OCI-LY7 (cell line): ENCODE data around the gene WDTC1. TPM values are rescaled to one million over a fixed set of nuclear protein-coding genes. Genes with fewer than 3 reads are reported as not detected.
A peak's percentile ranks its signal among the peaks of the same experiment; 100 is the strongest.

Source experiments
- BruUV-seq: library from RNA; stranded (reverse); fragments of 400-500 nt; replicated peaks from 2 replicates; lab custom pipeline; 2021; lab: Mats Ljungman, UMichigan
- CTCF ChIA-PET: fragments of 300-600 bp; sonication (Branson Sonifier 250); formaldehyde crosslinking; loops from one replicate; lab custom pipeline; 2022; ENCODE audit warnings: antibody characterized with exemption; ENCODE audit not compliant: unreplicated experiment; lab: Charles Lee
- POLR2A ChIA-PET: fragments of 300-600 bp; sonication (Branson Sonifier 250); formaldehyde crosslinking; loops from one replicate; lab custom pipeline; 2022; ENCODE audit warnings: antibody characterized with exemption; lab: Charles Lee
- DNase-seq: peaks from one replicate; pipeline ENCODE4 v3.0.0-alpha.2; 2015; ENCODE audit warnings: low spot score
- H2AFZ ChIP-seq: fragments of 200-600 bp; sonication (generic), shearing (Covaris generic); 2 replicates; pipeline ENCODE4 v1.6.1; 2014; ENCODE audit warnings: mild to moderate bottlenecking, antibody characterized with exemption, low read length, moderate library complexity
- H3K27ac ChIP-seq: fragments of 200-600 bp; sonication (generic); 2 replicates; pipeline ENCODE4 v1.5.1; 2014; ENCODE audit warnings: mixed run types, low read depth, mild to moderate bottlenecking, moderate library complexity, low read length, inconsistent platforms; ENCODE audit not compliant: poor library complexity, severe bottlenecking
- H3K36me3 ChIP-seq: fragments of 200-600 bp; sonication (generic); 2 replicates; pipeline ENCODE4 v1.6.1; 2014; ENCODE audit warnings: mild to moderate bottlenecking, antibody characterized with exemption, low read length, moderate library complexity, mixed read lengths; ENCODE audit not compliant: insufficient read depth
- H3K4me1 ChIP-seq: fragments of 200-600 bp; sonication (generic); 2 replicates; pipeline ENCODE4 v1.5.1; 2014; ENCODE audit warnings: mild to moderate bottlenecking, low read length; ENCODE audit not compliant: insufficient read depth, poor library complexity, severe bottlenecking
- H3K4me2 ChIP-seq: fragments of 200-600 bp; sonication (generic); 2 replicates; pipeline ENCODE4 v1.6.1; 2014; ENCODE audit warnings: mild to moderate bottlenecking, low read length
- H3K4me3 ChIP-seq: fragments of 200-600 bp; sonication (generic); 2 replicates; pipeline ENCODE4 v1.5.1; 2014; ENCODE audit warnings: mild to moderate bottlenecking, low read depth, low read length; ENCODE audit not compliant: poor library complexity, severe bottlenecking
- H3K79me2 ChIP-seq: fragments of 200-600 bp; sonication (generic); 2 replicates; pipeline ENCODE4 v1.6.1; 2016; ENCODE audit warnings: low read depth, mild to moderate bottlenecking, low read length, moderate library complexity, mixed read lengths; ENCODE audit not compliant: insufficient read depth
- H3K9me2 ChIP-seq: fragments of 200-600 bp; sonication (generic); 2 replicates; pipeline ENCODE4 v1.6.1; 2016; ENCODE audit warnings: mild to moderate bottlenecking, low read length, mixed read lengths; ENCODE audit not compliant: insufficient read depth
- H3K9me3 ChIP-seq: fragments of 200-600 bp; sonication (generic); 2 replicates; pipeline ENCODE4 v1.6.1; 2014; ENCODE audit warnings: mild to moderate bottlenecking, mixed run types, low read length, mixed read lengths
- H4K20me1 ChIP-seq: fragments of 200-600 bp; sonication (generic); 2 replicates; pipeline ENCODE4 v1.6.1; 2014; ENCODE audit warnings: mild to moderate bottlenecking, antibody characterized with exemption, low read length, moderate library complexity, mixed read lengths; ENCODE audit not compliant: insufficient read depth
- EZH2phosphoT487 ChIP-seq: fragments of 200-600 bp; sonication (generic); IDR thresholded peaks from 2 replicates; pipeline ENCODE4 v1.6.1; 2018; ENCODE audit warnings: low read depth, borderline replicate concordance, mild to moderate bottlenecking, mixed run types, antibody characterized with exemption, low read length, moderate library complexity, mixed read lengths
- intact Hi-C: fragments of 100-400 bp; cut with micrococcal nuclease; formaldehyde crosslinking; loops from one replicate; pipeline ENCODE4 v1.10.0; 2022; ENCODE audit not compliant: unreplicated experiment
- total RNA-seq, 2 experiments: library from RNA; depleted of rRNA in 1 of 2; stranded (reverse); fragments of >200 nt in 1 of 2; shearing (Covaris generic) in 1 of 2; gene quantifications; 2 replicates each; pipeline ENCODE4 v1.2.3, GENCODE V29; 2014 to 2022
- TF ChIP-seq, protein P1 (sequence below): fragments of 200-600 bp; sonication (generic); conservative IDR thresholded peaks from 2 replicates; pipeline ENCODE4 v1.5.1; 2014; ENCODE audit warnings: mild to moderate bottlenecking, antibody characterized with exemption, low read length, moderate library complexity, mixed read lengths

Gene WDTC1
- total RNA-seq, 2 experiments from 2014 or later = 18.2 to 27.8 TPM

DNA sequence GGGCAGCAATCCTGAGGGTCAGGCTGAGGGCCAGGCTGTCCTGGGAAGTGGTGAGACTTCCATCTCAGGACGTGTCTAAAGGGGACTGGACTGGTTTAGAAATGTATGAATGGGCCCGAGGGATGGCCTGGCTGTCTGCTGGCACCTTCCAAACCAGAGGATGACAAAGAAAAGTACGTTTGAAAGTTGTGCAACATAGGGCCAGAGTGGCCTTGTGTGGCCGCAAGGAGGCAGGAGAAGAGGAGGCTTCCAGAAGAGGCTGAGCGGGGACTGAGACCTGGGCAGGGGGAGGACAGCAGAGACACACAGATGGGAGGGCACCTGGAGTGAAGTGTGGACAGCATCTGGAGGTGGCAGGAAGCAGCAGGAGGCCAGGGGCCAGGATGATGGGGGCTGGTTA lies 104.8 kb downstream of the WDTC1 start:
- Histone ChIP-seq H3K36me3 (peaks cover 30% of the 10 kb centered on the region), H3K4me2 (no peak overlapping the region), H3K9me3 (no peaks in the 10 kb centered on the region), H3K79me2 (peaks cover 5% of the 10 kb centered on the region; the same call in 1 of the 2 replicates), H3K9me2 (no peaks in the 10 kb centered on the region), H3K4me3 (no peak overlapping the region), H3K27ac (no peak overlapping the region), H4K20me1 (no peaks in the 10 kb centered on the region), H2AFZ (no peak overlapping the region), H3K4me1 (peaks cover 44% of the 10 kb centered on the region)
- BruUV-seq = no TSS peak
- ChIA-PET POLR2A (interaction anchor here (0.9 kb wide), 1 partner anchor 12 kb away, joined by 4 read pairs; no protein-coding TSS in a partner anchor), CTCF (no interaction called here)
- intact Hi-C loops = no loop called here
- TF ChIP-seq EZH2phosphoT487 = no peak
- TF ChIP-seq, protein P1, sequence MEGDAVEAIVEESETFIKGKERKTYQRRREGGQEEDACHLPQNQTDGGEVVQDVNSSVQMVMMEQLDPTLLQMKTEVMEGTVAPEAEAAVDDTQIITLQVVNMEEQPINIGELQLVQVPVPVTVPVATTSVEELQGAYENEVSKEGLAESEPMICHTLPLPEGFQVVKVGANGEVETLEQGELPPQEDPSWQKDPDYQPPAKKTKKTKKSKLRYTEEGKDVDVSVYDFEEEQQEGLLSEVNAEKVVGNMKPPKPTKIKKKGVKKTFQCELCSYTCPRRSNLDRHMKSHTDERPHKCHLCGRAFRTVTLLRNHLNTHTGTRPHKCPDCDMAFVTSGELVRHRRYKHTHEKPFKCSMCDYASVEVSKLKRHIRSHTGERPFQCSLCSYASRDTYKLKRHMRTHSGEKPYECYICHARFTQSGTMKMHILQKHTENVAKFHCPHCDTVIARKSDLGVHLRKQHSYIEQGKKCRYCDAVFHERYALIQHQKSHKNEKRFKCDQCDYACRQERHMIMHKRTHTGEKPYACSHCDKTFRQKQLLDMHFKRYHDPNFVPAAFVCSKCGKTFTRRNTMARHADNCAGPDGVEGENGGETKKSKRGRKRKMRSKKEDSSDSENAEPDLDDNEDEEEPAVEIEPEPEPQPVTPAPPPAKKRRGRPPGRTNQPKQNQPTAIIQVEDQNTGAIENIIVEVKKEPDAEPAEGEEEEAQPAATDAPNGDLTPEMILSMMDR = no peak
- DNase-seq = no peak

DNA sequence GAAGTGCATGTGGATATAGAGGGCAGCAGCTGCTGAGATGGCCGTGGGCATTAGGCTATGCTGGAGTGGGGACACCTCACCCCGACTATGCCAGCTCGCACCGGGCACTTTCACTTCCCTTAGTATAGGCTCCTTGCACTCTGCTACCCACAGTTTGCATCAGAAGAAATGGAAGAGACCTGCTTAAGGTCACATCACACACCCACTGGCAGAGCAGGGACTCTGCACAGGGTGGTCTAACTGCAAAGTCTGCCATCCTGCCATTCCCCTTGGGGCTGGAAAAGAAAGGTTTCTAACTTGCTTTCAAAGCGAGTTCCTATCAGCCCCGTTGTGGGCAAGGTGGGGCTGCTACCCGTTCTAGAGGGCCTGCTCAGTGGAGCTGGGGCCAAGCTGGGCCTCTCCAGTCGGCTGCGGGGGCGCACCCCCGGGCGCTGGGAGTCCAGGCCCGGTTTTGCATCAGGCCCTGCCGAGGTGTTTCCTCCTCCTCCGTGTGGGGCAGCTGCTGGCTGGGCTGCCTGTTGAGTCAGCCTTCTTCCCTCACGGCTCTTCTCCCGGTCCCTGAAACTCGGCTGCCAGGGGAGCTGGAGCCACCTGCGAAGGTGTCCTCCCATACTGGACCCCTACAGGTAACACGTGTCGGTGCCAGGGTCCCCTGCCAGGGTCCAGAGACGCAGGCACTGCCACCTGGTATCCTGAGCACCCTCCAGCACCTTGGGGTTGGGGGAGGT lies 107.3 kb downstream of the WDTC1 start, which contains the start of gene SYTL1:
TSS of gene SYTL1 (plus strand) at position 498 of the 728 bp plus-strand sequence. CDS start 3,313 bp downstream, outside the sequence.
- H3K27ac ChIP-seq = peak within 1 kb of the TSS; percentile 70
- TF ChIP-seq EZH2phosphoT487 = no peak
- TF ChIP-seq, protein P1 = no peak; the same call in 1 of the 2 replicates
- peak; percentile 90 for DNase-seq
- no peaks in the 10 kb centered on the region for H4K20me1 ChIP-seq
- intact Hi-C loops = loop anchor here (1.0 to 5.0 kb wide), 2 partner anchors 19 to 51 kb away; partner anchors contain the start of genes GPR3 and TMEM222
- peak within 1 kb of the TSS; percentile 76; the same call in 1 of the 2 replicates for H2AFZ ChIP-seq
- peak within 1 kb of the TSS; percentile 96 for H3K4me2 ChIP-seq
- peak within 1 kb of the TSS; percentile 81 for H3K4me3 ChIP-seq
- BruUV-seq = no TSS peak
- POLR2A ChIA-PET = interaction anchor here (0.5 to 2.2 kb wide), 4 partner anchors 14 to 23 kb away, joined by 3 to 8 read pairs (median 3); no protein-coding TSS in a partner anchor
- H3K9me3 ChIP-seq = no peaks in the 10 kb centered on the region
- peaks cover 5% of the 10 kb centered on the region; the same call in 1 of the 2 replicates for H3K79me2 ChIP-seq
- H3K36me3 ChIP-seq = peaks cover 10% of the 10 kb centered on the region
- H3K4me1 ChIP-seq = peaks cover 44% of the 10 kb centered on the region
- CTCF ChIA-PET = interaction anchor here (0.5 to 1.2 kb wide), 4 partner anchors 15 to 34 kb away, joined by 3 read pairs; no protein-coding TSS in a partner anchor
- no peaks in the 10 kb centered on the region for H3K9me2 ChIP-seq
